GM19099 (cell line): Measurements from ENCODE around the gene SLC34A1.

ENCODE experiments used
- POLR2A ChIP-seq: IDR thresholded peaks from 3 replicates; pipeline ENCODE4 v1.6.1; 2011; ENCODE audit warnings: low read depth; ENCODE audit not compliant: insufficient read length; ENCODE audit errors: extremely low read depth

SLC34A1 gene

DNA sequence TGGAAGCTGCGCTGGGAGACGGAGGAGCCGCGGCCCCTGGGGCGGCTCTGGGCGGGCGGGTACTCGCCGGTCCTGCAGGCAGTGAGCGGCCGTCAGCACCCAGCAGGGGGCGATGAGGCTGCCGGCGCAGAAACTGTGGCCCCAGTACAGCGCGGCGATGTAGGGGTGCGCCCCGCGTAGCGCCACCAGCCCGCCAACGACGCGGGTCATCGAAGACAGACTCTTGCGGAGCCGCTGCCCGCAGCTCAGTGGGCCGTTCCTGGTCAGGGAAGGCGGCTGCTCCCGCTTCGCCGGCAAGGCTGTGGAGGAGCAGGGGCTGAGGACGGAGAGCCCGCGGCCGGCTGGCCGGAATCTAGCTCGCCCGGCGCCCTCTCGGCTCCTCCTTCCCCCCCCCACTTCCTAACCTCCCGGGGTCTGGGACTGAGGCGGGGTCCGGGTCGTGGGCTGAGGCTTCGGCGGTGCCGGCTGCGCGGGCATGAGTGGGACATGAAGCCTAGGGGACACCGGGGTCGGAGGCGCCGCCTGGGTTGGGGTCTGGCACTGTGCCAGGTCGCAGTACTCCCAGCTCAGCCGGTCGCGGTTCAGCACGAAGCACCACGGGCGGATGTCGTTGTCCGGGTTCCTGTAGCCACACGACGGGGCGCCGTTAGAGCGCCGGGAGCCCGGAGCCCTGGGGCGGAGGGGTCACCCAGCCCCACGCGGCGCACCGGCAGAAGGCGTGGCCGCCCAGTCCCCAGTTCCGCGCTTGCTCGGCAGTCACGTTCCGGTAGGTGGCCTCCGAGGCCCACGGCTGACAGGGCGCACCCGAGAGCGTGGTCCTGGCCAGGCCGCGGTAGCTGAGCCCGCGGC lies 19.8 kb downstream of the SLC34A1 start:
- peak; percentile 49 for TF ChIP-seq POLR2A

DNA sequence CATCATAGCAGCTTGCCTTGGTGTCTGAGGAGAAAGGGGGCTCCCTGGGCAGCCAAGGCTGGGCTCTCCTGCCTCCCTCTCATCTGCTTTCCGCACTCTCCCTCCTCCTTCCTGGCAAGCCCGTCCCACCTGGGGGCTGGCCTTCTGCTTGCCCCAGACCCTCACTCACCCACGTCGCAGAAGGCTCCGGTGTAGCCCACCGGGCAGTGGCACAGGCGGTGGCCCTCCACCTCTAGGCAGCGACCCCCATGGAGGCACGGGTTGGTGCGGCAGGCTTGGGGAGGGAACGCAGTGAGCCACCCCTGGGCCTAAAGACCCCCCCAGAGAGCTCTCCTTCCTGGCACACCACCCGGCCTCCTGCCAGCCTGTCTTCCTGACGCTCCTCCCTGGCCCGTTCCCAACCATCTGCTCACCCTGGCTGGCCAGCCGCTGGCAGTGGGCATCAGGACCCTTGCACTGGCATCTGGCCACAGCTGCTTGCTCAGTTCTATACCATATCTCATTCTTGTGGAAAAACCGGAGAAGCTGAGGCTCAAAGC lies 20.5 kb downstream of the SLC34A1 start:
- TF ChIP-seq POLR2A = no peak

GRCh38 chr5:177405312-177405711 lies 21.1 kb downstream of the SLC34A1 start:
- no peak for TF ChIP-seq POLR2A

- no peak for TF ChIP-seq POLR2A
These were observed 21.6 kb downstream of the SLC34A1 start for GRCh38 chr5:177405805-177406204.

DNA sequence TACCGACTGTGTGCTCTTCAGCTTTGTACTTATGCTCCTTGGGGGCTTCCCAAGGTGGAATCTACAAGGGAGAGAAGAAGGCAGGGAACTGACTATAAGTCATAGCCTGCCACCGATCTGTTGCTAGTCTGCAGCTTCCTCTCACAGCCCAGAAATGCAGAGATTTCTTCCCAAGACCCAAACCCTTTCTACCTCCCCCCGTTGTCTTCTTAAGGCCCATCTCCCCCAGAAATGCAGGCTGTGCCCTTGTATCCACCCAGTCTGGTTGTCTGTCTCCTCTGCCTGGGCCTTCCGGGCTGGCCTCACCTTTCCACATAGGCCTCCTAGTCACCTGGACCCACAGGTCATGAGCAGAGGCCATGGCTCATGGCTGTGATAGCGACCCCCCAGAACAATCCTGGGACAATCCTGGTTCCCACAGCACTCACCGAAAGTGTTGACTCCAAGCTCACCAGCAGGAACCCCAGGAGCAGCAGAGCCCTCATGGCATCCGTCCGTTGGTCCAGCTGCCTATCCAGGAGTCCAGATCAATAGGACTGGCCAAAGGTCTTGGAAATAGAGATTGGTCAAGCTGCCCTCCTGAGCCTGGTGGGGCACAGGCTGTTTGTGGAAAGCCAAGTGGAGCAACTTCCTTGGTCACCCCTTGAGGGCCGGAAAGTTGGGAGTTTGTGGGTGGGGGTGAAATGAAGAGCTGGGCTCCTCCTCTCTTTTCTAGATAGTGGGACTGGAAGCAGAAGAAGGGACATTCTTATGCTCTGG lies 25.0 kb downstream of the SLC34A1 start, which contains the start of gene F12:
Gene F12, minus strand, starts transcription at position 522 of the 759 bp plus-strand sequence. Its CDS starts 37 bp downstream, at position 485.
- no peak for TF ChIP-seq POLR2A

DNA sequence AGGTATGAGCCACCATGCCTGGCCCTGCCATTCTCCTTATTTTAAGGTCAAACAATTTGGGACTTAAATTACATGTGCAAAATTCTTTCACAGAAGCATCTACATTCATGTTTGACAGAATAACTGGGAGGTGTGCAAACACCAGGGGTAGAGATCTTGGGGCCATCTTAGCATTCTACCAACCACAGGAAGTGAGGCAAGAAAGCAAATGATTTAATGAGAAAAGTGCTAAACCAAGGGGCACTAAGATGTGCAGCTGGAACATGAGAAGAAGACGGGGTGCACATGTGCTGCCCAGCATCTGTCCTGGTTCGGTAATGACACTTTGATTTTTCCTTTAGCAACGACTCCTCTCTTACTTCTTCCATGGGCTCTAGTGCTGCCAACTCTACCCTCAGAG lies 26.3 kb downstream of the SLC34A1 start:
- no peak for TF ChIP-seq POLR2A

DNA sequence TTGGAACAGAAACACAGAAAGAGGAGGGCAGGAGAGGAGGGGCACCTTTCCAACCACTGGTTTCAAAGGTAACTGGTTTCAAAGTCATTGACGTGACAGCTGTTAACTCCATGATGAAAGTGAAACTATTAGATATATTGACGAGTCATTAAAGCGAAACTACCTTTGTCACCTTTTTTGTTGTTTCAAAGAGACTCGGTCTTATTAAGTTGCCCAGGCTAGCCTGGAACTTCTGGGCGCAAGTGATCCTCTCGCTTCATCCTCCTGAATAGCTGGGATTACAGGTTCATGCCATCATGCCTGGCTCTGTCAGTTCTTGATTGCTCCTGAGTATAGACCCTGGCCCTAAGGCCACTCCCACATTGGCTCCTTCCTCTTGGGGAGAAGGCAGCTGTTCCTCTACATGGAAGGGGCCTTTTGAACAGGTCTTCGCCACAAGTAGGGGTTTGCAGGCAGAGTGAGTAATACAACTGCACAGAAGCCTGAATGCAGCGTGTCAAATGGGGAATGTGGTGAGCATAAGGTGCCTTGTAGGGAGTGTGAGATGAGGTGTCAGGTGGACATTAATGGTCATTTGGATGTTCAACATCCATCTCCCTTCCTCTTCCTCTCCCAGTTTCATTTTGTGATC lies 28.5 kb downstream of the SLC34A1 start:
- TF ChIP-seq POLR2A = peak; percentile 13

GRCh38 chr5:177414481-177414880 lies 30.2 kb downstream of the SLC34A1 start:
- TF ChIP-seq POLR2A = no peak

DNA sequence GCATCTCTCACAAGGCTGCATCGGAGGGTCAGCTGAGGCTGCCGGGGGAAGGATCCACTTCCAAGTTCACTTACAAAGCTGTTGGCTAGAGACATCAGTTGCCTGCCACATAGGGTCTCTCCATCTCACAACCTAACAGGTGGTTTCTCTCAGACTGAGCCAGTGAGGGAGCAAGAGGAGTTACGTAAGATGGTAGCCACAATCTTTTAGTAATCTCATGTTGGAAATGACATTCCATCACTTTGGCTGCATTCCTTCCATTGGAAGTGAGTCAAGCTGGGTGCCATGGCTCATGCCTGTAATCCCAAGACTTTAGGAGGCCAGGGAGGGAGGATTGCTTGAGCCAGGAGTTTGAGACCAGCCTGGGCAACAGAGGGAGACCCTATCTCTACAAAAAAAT lies 34.8 kb downstream of the SLC34A1 start:
- TF ChIP-seq POLR2A = no peak

DNA sequence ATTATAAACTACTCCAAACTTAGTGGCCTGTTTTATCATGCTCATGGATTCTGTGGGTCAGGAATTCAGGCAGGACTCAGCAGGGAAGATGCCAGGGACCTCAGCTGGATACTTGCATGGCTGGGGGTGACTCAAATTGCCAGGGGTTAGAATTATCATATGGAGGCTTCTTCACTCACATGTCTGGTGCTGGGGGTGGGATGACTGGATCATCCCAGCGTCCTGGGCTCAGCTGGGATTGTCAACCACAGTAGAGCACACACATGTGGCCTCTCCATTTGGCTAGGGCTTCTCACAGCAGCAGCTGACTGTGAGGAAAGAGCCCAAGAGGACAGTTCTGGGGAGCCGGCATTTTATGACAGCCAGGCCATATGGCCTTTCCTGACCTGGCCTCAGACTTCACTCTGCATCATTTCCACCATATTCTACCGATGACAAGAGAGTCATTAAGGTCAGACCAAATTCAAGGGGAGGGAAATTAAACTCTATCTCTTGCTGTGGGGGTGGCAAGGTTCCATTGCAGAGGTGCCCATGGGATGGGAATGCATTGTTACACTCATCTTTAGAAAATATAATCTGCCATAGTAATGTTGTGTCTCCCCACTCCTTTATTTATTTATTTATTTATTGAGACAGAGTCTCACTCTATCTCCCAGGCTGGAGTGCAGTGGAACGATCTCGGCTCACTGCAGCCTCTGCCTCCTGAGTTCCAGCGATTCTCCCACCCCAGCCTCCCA lies 37.0 kb downstream of the SLC34A1 start:
- TF ChIP-seq POLR2A = no peak

GRCh38 chr5:177423671-177424070 lies 39.4 kb downstream of the SLC34A1 start:
- TF ChIP-seq POLR2A = no peak

GRCh38 chr5:177425196-177425800 lies 41.1 kb downstream of the SLC34A1 start:
- TF ChIP-seq POLR2A = no peak

- TF ChIP-seq POLR2A = peak; percentile 85
These were observed 41.7 kb downstream of the SLC34A1 start for GRCh38 chr5:177425801-177426565.
